Prostate gland (tissue), 2 donors: ENCODE measurements around the gene GPR142. TPM values are rescaled to one million over a fixed set of nuclear protein-coding genes. Genes with fewer than 3 reads are reported as not detected.
"Not testable (repeated sequence)": the region's sequence is repeated elsewhere in the genome, so short reads cannot be mapped to it uniquely, and the experiment has no call there.

ENCODE experiments used
- DNase-seq: peaks from one replicate; pipeline ENCODE4 v3.0.0-alpha.2; 2019; ENCODE audit warnings: low spot score
- H3K27ac ChIP-seq, 2 donors: fragments of 200-600 bp; sonication (generic); 2 replicates each; pipeline ENCODE4 v1.5.1; 2017 to 2019
- H3K27me3 ChIP-seq: fragments of 200-600 bp; sonication (generic); replicated peaks from 2 replicates; pipeline ENCODE4 v1.5.1; 2019; ENCODE audit not compliant: insufficient read depth
- H3K36me3 ChIP-seq, 2 donors: fragments of 200-600 bp; sonication (generic); 1 replicate in 1 of 2; 2 replicates in 1 of 2; pipeline versions ENCODE4 v1.5.1 to v1.8.1; 2017 to 2019
- H3K4me1 ChIP-seq: fragments of 200-600 bp; sonication (generic); replicated peaks from 2 replicates; pipeline ENCODE4 v1.5.1; 2019
- H3K4me3 ChIP-seq, 2 donors: fragments of 200-600 bp; sonication (generic); 2 replicates each; pipeline ENCODE4 v1.5.1; 2017 to 2019
- H3K9me3 ChIP-seq: fragments of 200-600 bp; sonication (generic); 2 replicates; pipeline ENCODE4 v1.5.1; 2017
- CTCF ChIP-seq, 4 experiments: fragments of 200-600 bp in 2 of 4; fragments of 450-650 bp in 2 of 4; sonication (generic) in 2 of 4; IDR thresholded peaks; 1 replicate in 3 of 4; 2 replicates in 1 of 4; pipeline ENCODE4 v1.5.1; 2016 to 2019; ENCODE audit warnings: antibody characterized with exemption in 4 of 4, mild to moderate bottlenecking in 2 of 4, moderate library complexity in 2 of 4
- POLR2A ChIP-seq: fragments of 450-650 bp; IDR thresholded peaks from one replicate; pipeline ENCODE4 v1.6.1; 2016; ENCODE audit warnings: antibody characterized with exemption, mild to moderate bottlenecking
- POLR2AphosphoS5 ChIP-seq: sonication (generic); formaldehyde crosslinking; IDR thresholded peaks from one replicate; pipeline ENCODE4 v1.6.1; 2017; ENCODE audit warnings: antibody characterized with exemption
- WGBS: methylation state at CpG from one replicate; pipeline ENCODE4 v1.1.5; 2018; 5-methylcytosine and 5-hydroxymethylcytosine counted together
- intact Hi-C: fragments of 100-400 bp; cut with DNase I; formaldehyde crosslinking; loops from one replicate; pipeline ENCODE4 v1.14.2; 2022
- total RNA-seq, 2 donors: library from RNA; depleted of rRNA; stranded (reverse); fragments of >200 nt; gene quantifications; one replicate each; pipeline ENCODE4 v1.1.0, GENCODE V29; 2016

The GPR142 gene
- total RNA-seq, 2 donors from 2014 or later: 3.6 TPM; not detected in 1

- TF ChIP-seq POLR2A (no peak), POLR2AphosphoS5 (no peak), CTCF (IDR thresholded peaks at IDR 0.05) (no peak)
- Histone ChIP-seq H3K36me3 (no peaks in the 10 kb centered on the region), H3K27ac (no peak overlapping the region), H3K4me1 (no peaks in the 10 kb centered on the region), H3K4me3 (no peak overlapping the region), H3K9me3 (no peaks in the 10 kb centered on the region), H3K27me3 (no peaks in the 10 kb centered on the region)
- 35% methylated on average over 6 of the region's 7 CpGs for WGBS
- intact Hi-C loops: no loop called here
- DNase-seq: no peak
These were observed 36.9 kb downstream of the GPR142 start for GRCh38 chr17:74404218-74404617.

- no peak for DNase-seq
- H3K36me3 ChIP-seq: no peaks in the 10 kb centered on the region
- intact Hi-C loops: no loop called here
- WGBS: 77% methylated on average over 6 of the region's 6 CpGs
- H3K27me3 ChIP-seq: no peaks in the 10 kb centered on the region
- no peaks in the 10 kb centered on the region for H3K9me3 ChIP-seq
- no peak for TF ChIP-seq POLR2A
- TF ChIP-seq POLR2AphosphoS5: no peak
- TF ChIP-seq CTCF (IDR thresholded peaks at IDR 0.05): no peak
- no peaks in the 10 kb centered on the region for H3K4me1 ChIP-seq
- no peak overlapping the region for H3K27ac ChIP-seq
- H3K4me3 ChIP-seq: no peak overlapping the region
These were observed 37.5 kb downstream of the GPR142 start for GRCh38 chr17:74404789-74405188.

GRCh38 chr17:74405311-74405710, 38.0 kb downstream of the GPR142 start:
- H3K27ac ChIP-seq, H3K36me3 ChIP-seq, intact Hi-C loops, H3K4me3 ChIP-seq, DNase-seq, H3K9me3 ChIP-seq, H3K4me1 ChIP-seq, H3K27me3 ChIP-seq: not testable (repeated sequence)
- 94% methylated on average over 5 of the region's 5 CpGs for WGBS

- Histone ChIP-seq H3K4me1 (no peaks in the 10 kb centered on the region), H3K4me3 (no peak overlapping the region), H3K27me3 (no peaks in the 10 kb centered on the region), H3K36me3 (no peaks in the 10 kb centered on the region), H3K27ac (no peak overlapping the region), H3K9me3 (no peaks in the 10 kb centered on the region)
- TF ChIP-seq POLR2A: no peak
- TF ChIP-seq POLR2AphosphoS5: no peak
- no peak for TF ChIP-seq CTCF (IDR thresholded peaks at IDR 0.05)
- intact Hi-C loops: no loop called here
- no peak for DNase-seq
- WGBS: 86% methylated on average over 5 of the region's 5 CpGs
These were observed 40.1 kb downstream of the GPR142 start for GRCh38 chr17:74407384-74407783.

GRCh38 chr17:74408262-74408661, 41.0 kb downstream of the GPR142 start:
- WGBS: 78% methylated on average over 3 of the region's 3 CpGs
- no peaks in the 10 kb centered on the region for H3K36me3 ChIP-seq
- DNase-seq: no peak
- H3K4me1 ChIP-seq: no peaks in the 10 kb centered on the region
- TF ChIP-seq CTCF (IDR thresholded peaks at IDR 0.05) (no peak), POLR2A (no peak), POLR2AphosphoS5 (no peak)
- no peak overlapping the region for H3K4me3 ChIP-seq
- no peak overlapping the region for H3K27ac ChIP-seq
- H3K27me3 ChIP-seq: no peaks in the 10 kb centered on the region
- intact Hi-C loops: no loop called here
- no peaks in the 10 kb centered on the region for H3K9me3 ChIP-seq
